OCI-M1 (cell line): ENCODE measurements around the gene BLNK.

Experiments
- DNase-seq: peaks from one replicate; lab custom pipeline; 2025; lab: John Stamatoyannopoulos, UW

BLNK gene

GRCh38 chr10:96261930-96262329 is 9.4 kb downstream of the BLNK start:
- no peak for DNase-seq

- DNase-seq: no peak
Observed at GRCh38 chr10:96261132-96261531, 10.2 kb downstream of the BLNK start.

- DNase-seq: no peak
Observed at GRCh38 chr10:96260014-96260413, 11.4 kb downstream of the BLNK start.

GRCh38 chr10:96259150-96259549 is 12.2 kb downstream of the BLNK start:
- no peak for DNase-seq

GRCh38 chr10:96257944-96258343 is 13.4 kb downstream of the BLNK start:
- DNase-seq: no peak

- no peak for DNase-seq
Observed at GRCh38 chr10:96255549-96256333, 15.6 kb downstream of the BLNK start.

- DNase-seq: no peak
Observed at GRCh38 chr10:96254976-96255375, 16.4 kb downstream of the BLNK start.

GRCh38 chr10:96252730-96253129 is 18.6 kb downstream of the BLNK start:
- DNase-seq: no peak

- no peak for DNase-seq
Observed at GRCh38 chr10:96250349-96250748, 21.0 kb downstream of the BLNK start.

GRCh38 chr10:96249264-96249663 is 22.1 kb downstream of the BLNK start:
- no peak for DNase-seq

- DNase-seq: no peak
Observed at GRCh38 chr10:96244354-96244753, 27.0 kb downstream of the BLNK start.

- no peak for DNase-seq
Observed at GRCh38 chr10:96243296-96243695, 28.1 kb downstream of the BLNK start.

- no peak for DNase-seq
Observed at GRCh38 chr10:96242822-96243221, 28.5 kb downstream of the BLNK start.

GRCh38 chr10:96238646-96239623 is 32.4 kb downstream of the BLNK start:
- DNase-seq: no peak

- no peak for DNase-seq
Observed at GRCh38 chr10:96236876-96237275, 34.5 kb downstream of the BLNK start.

GRCh38 chr10:96236090-96236478 is 35.3 kb downstream of the BLNK start:
- DNase-seq: no peak

- DNase-seq: no peak
Observed at GRCh38 chr10:96235326-96236089, 35.9 kb downstream of the BLNK start.

- DNase-seq: no peak
Observed at GRCh38 chr10:96233959-96234358, 37.4 kb downstream of the BLNK start.

GRCh38 chr10:96230527-96230926 is 40.8 kb downstream of the BLNK start:
- DNase-seq: no peak

- peak; percentile 88 for DNase-seq
Observed at GRCh38 chr10:96229568-96230030, 41.8 kb downstream of the BLNK start.

GRCh38 chr10:96228408-96228994 is 42.9 kb downstream of the BLNK start:
- no peak for DNase-seq

GRCh38 chr10:96227206-96227605 is 44.2 kb downstream of the BLNK start:
- DNase-seq: no peak
